HG03108 (cell line): ENCODE measurements around the gene ADAMTS2.

Experiments used
- ATAC-seq: cut with Tn5 transposase; IDR thresholded peaks from one replicate; pipeline ENCODE4 v1.9.1; 2021; ENCODE audit warnings: moderate library complexity; ENCODE audit not compliant: unreplicated experiment

The ADAMTS2 gene

GRCh38 chr5:179151286-179152118, 193.8 kb downstream of the ADAMTS2 start:
- ATAC-seq = no peak

GRCh38 chr5:179150011-179150410, 195.2 kb downstream of the ADAMTS2 start:
- ATAC-seq = no peak

- no peak for ATAC-seq
Observed at GRCh38 chr5:179149278-179149677, 196.0 kb downstream of the ADAMTS2 start.

GRCh38 chr5:179148703-179149170, 196.5 kb downstream of the ADAMTS2 start:
- ATAC-seq = no peak

- ATAC-seq = no peak
Observed at GRCh38 chr5:179147991-179148702, 197.1 kb downstream of the ADAMTS2 start.

GRCh38 chr5:179146277-179146676, 199.0 kb downstream of the ADAMTS2 start:
- ATAC-seq = no peak

- no peak for ATAC-seq
Observed at GRCh38 chr5:179143446-179143845, 201.8 kb downstream of the ADAMTS2 start.

GRCh38 chr5:179142434-179143198, 202.6 kb downstream of the ADAMTS2 start:
- ATAC-seq = no peak

GRCh38 chr5:179141867-179142266, 203.4 kb downstream of the ADAMTS2 start:
- no peak for ATAC-seq

GRCh38 chr5:179140293-179140692, 205.0 kb downstream of the ADAMTS2 start:
- ATAC-seq = no peak

- ATAC-seq = no peak
Observed at GRCh38 chr5:179139936-179140235, 205.4 kb downstream of the ADAMTS2 start.

- no peak for ATAC-seq
Observed at GRCh38 chr5:179139111-179139935, 205.9 kb downstream of the ADAMTS2 start.

GRCh38 chr5:179138568-179138925, 206.7 kb downstream of the ADAMTS2 start:
- no peak for ATAC-seq

- no peak for ATAC-seq
Observed at GRCh38 chr5:179137643-179138567, 207.4 kb downstream of the ADAMTS2 start.

GRCh38 chr5:179137016-179137642, 208.1 kb downstream of the ADAMTS2 start:
- no peak for ATAC-seq

- ATAC-seq = no peak
Observed at GRCh38 chr5:179135441-179136215, 209.6 kb downstream of the ADAMTS2 start.

- ATAC-seq = no peak
Observed at GRCh38 chr5:179135006-179135405, 210.3 kb downstream of the ADAMTS2 start.

- no peak for ATAC-seq
Observed at GRCh38 chr5:179134511-179134910, 210.8 kb downstream of the ADAMTS2 start.
